A549 (cell line): ENCODE data around the gene SPPL2A.

Experiments used
- BHLHE40 ChIP-seq: IDR thresholded peaks from 2 replicates; pipeline ENCODE4 v1.6.1; 2012; ENCODE audit warnings: low read depth, low read length, inconsistent platforms
- CBX2 ChIP-seq: fragments of 200-600 bp; sonication (generic); IDR thresholded peaks from 2 replicates; pipeline ENCODE4 v1.6.1; 2016; ENCODE audit warnings: low read depth, mild to moderate bottlenecking, borderline replicate concordance
- CEBPB ChIP-seq, 2 experiments: fragments of >200 bp in 1 of 2; sonication (Bioruptor Twin) in 1 of 2; formaldehyde crosslinking in 1 of 2; IDR thresholded peaks; 2 replicates each; pipeline ENCODE4 v1.6.1; 2012 to 2016
- CTCF ChIP-seq: fragments of >200 bp; sonication (Bioruptor Twin); formaldehyde crosslinking; IDR thresholded peaks from 3 replicates; pipeline ENCODE4 v1.5.1; 2016
- EP300 ChIP-seq, 2 experiments: fragments of >200 bp; sonication (Bioruptor Twin); formaldehyde crosslinking; IDR thresholded peaks; 2 replicates in 1 of 2; 3 replicates in 1 of 2; pipeline ENCODE4 v1.6.1; 2016 to 2017
- MAFK ChIP-seq: fragments of 450-650 bp; IDR thresholded peaks from 2 replicates; pipeline ENCODE4 v1.6.1; 2014; ENCODE audit not compliant: partially characterized antibody
- MYC ChIP-seq: IDR thresholded peaks from 2 replicates; pipeline ENCODE4 v1.6.1; 2012; ENCODE audit warnings: mild to moderate bottlenecking, inconsistent platforms, low read length, improper control_type of control experiment, borderline replicate concordance
- POLR2A ChIP-seq: IDR thresholded peaks from 2 replicates; pipeline ENCODE4 v1.6.1; 2012; ENCODE audit warnings: mild to moderate bottlenecking, low read length
- REST ChIP-seq: fragments of 200-600 bp; sonication (generic); IDR thresholded peaks from 2 replicates; pipeline ENCODE4 v1.6.1; 2016; ENCODE audit warnings: antibody characterized with exemption, mild to moderate bottlenecking, moderate library complexity
- RFX5 ChIP-seq: fragments of 450-650 bp; IDR thresholded peaks from 2 replicates; pipeline ENCODE4 v1.7.1; 2014; ENCODE audit warnings: antibody characterized with exemption, mild to moderate bottlenecking, moderate library complexity
- TP53 ChIP-seq: fragments of 250-450 bp; sonication (Bioruptor Pico); IDR thresholded peaks from 2 replicates; pipeline ENCODE4 v1.5.0; 2021; ENCODE audit warnings: mild to moderate bottlenecking, moderate library complexity
- USF2 ChIP-seq: fragments of 450-650 bp; IDR thresholded peaks from 2 replicates; pipeline ENCODE4 v1.6.1; 2014; ENCODE audit warnings: antibody characterized with exemption

GRCh38 chr15:50665938-50666337, 99.6 kb downstream of the SPPL2A start:
- TF ChIP-seq CTCF (no peak), EP300 (IDR thresholded peaks at IDR 0.05) (no peak), CBX2 (no peak), MAFK (peak; percentile 59), USF2 (no peak), CEBPB (IDR thresholded peaks at IDR 0.05) (no peak), TP53 (no peak), REST (no peak), POLR2A (no peak), MYC (no peak), RFX5 (no peak), BHLHE40 (no peak)
